Activated B cell treated with CpG ODN at 0.5 μM for 24 hours (primary cell): Measurements from ENCODE around the gene TRAF3IP3. TPM values are rescaled to one million over a fixed set of nuclear protein-coding genes. Genes with fewer than 3 reads are reported as not detected.

Experiments
- ATAC-seq: fragments of 200-7000 bp; cut with Tn5 transposase; one replicate; pipeline ENCODE4 v1.10.0; 2021; ENCODE audit warnings: low read depth, mild to moderate bottlenecking, moderate library complexity
- CTCF ChIA-PET: fragments of 350-600 bp; sonication (Branson Sonifier 250); formaldehyde crosslinking; loops from one replicate; lab custom pipeline; 2021; ENCODE audit warnings: antibody characterized with exemption; lab: Charles Lee
- POLR2A ChIA-PET: fragments of 350-600 bp; sonication (Branson Sonifier 250); formaldehyde crosslinking; loops from one replicate; lab custom pipeline; 2021; ENCODE audit warnings: antibody characterized with exemption; lab: Charles Lee
- DNase-seq: peaks from one replicate; pipeline ENCODE4 v3.0.0; 2022
- H3K27ac Mint-ChIP-seq: one replicate; pipeline ENCODE4 v1.8.0; 2020; ENCODE audit warnings: mixed read lengths
- H3K27me3 Mint-ChIP-seq: one replicate; pipeline ENCODE4 v1.8.0; 2021; ENCODE audit warnings: mixed read lengths
- H3K36me3 Mint-ChIP-seq: one replicate; pipeline ENCODE4 v1.8.0; 2021; ENCODE audit warnings: low read depth, mixed read lengths
- H3K4me1 Mint-ChIP-seq: one replicate; pipeline ENCODE4 v1.8.0; 2021; ENCODE audit warnings: mixed read lengths
- H3K4me3 Mint-ChIP-seq: one replicate; pipeline ENCODE4 v1.8.0; 2020; ENCODE audit warnings: mild to moderate bottlenecking, mixed read lengths
- H3K9me3 Mint-ChIP-seq: one replicate; pipeline ENCODE4 v1.8.0; 2020; ENCODE audit warnings: mixed read lengths
- CTCF ChIP-seq: fragments of 200-600 bp; IDR thresholded peaks from one replicate; pipeline ENCODE4 v1.8.0; 2022; ENCODE audit warnings: antibody characterized with exemption, mild to moderate bottlenecking
- intact Hi-C: fragments of 100-400 bp; cut with micrococcal nuclease; formaldehyde crosslinking; loops from one replicate; pipeline ENCODE4 v1.15.1; 2024
- total RNA-seq: library from RNA; stranded (reverse); gene quantifications from 2 replicates; pipeline ENCODE4 v1.2.3, GENCODE V29; 2022

TRAF3IP3 gene
- total RNA-seq, 1 donor from 2014 or later: 166 TPM

DNA sequence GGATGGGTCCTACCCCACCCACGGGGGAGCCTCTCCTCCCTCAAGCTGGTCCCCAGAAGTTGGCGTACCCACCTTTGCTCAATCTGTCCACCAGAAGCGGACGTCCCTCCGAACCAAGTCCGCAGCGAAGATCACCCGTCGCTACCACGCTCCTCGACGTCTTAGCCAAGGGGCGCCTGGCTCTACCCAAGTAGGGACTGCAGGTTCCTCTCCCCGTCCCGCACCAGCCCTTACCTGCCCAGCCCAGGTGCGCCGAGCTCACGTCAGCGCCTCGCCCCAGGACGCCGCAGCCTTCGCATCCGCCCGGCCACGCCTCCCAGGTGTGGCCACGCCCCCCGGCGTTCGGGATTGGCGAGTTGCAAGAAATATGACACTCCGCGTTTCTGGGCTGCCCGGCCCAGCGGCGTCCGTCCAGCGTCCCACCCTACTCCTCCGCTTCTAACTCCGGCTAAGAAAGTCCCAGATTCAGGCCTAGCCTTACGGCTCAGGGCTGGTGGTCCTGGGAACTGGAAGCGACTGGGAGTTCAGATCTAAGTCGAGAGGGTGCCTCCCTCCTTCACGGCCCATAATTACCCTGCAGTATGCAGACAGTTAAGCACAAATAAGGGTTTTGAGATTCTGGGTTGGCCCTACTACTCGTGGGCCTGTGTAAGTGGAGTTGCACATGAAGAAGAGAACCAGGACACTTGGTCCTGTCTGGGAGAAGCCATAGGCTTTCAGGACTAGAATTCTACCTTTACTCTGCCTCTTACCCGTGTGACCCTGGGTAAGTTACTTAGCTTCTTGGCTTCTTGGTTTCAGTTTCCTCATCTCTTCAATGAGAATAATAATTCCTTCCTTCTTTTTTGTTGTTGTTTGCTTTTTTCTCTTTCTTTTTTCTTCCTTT lies 50.3 kb downstream of the TRAF3IP3 start, which contains the start of gene IRF6:
Gene IRF6, minus strand, starts transcription at position 268 of the 886 bp plus-strand sequence. CDS start 4,729 bp downstream, outside the sequence.
- Mint-ChIP-seq H3K27me3 (peaks cover 21% of the 10 kb centered on the region), H3K36me3 (peaks cover 1% of the 10 kb centered on the region), H3K4me1 (peaks cover 7% of the 10 kb centered on the region), H3K9me3 (no peaks in the 10 kb centered on the region), H3K27ac (peak within 1 kb of the TSS; percentile 81), H3K4me3 (peak within 1 kb of the TSS; percentile 96)
- ATAC-seq (peak; percentile 94), DNase-seq (peak; percentile 69)
- TF ChIP-seq CTCF: no peak
- intact Hi-C loops: loop anchor here (1.0 kb wide), 3 partner anchors 21 to 38 kb away; partner anchors contain the start of genes C1orf74 and UTP25
- ChIA-PET POLR2A (interaction anchor here (0.6 to 1.3 kb wide), 4 partner anchors 32 to 1589 kb away, joined by 3 to 7 read pairs (median 4); no protein-coding TSS in a partner anchor), CTCF (interaction anchor here (2.4 kb wide), 1 partner anchor 17 kb away, joined by 8 read pairs; no protein-coding TSS in a partner anchor)

GRCh38 chr1:209807509-209807908 lies 51.7 kb downstream of the TRAF3IP3 start:
- DNase-seq: no peak

GRCh38 chr1:209808059-209808581 lies 52.3 kb downstream of the TRAF3IP3 start:
- intact Hi-C loops: no loop called here
- ATAC-seq (no peak), DNase-seq (no peak)
- Mint-ChIP-seq H3K9me3 (no peaks in the 10 kb centered on the region), H3K27me3 (peaks cover 11% of the 10 kb centered on the region), H3K4me3 (no peak overlapping the region), H3K36me3 (peaks cover 1% of the 10 kb centered on the region), H3K27ac (no peak overlapping the region), H3K4me1 (peaks cover 7% of the 10 kb centered on the region)
- ChIA-PET POLR2A (interaction anchor here (1.2 kb wide), 1 partner anchor 38 kb away, joined by 5 read pairs; no protein-coding TSS in a partner anchor), CTCF (interaction anchor here (1.9 kb wide), 1 partner anchor 15 kb away, joined by 11 read pairs; no protein-coding TSS in a partner anchor)
- TF ChIP-seq CTCF: no peak

More at GRCh38 chr1:209807509-209807908, 51.7 kb downstream of the TRAF3IP3 start:
- H3K36me3 Mint-ChIP-seq: peaks cover 1% of the 10 kb centered on the region
- H3K9me3 Mint-ChIP-seq: no peaks in the 10 kb centered on the region
- intact Hi-C loops: no loop called here
- H3K4me3 Mint-ChIP-seq: no peak overlapping the region
- ChIA-PET CTCF (interaction anchor here (1.9 kb wide), 1 partner anchor 16 kb away, joined by 11 read pairs; no protein-coding TSS in a partner anchor), POLR2A (interaction anchor here (0.5 to 1.2 kb wide), 2 partner anchors 38 to 498 kb away, joined by 3 to 5 read pairs; no protein-coding TSS in a partner anchor)
- no peak overlapping the region for H3K27ac Mint-ChIP-seq
- ATAC-seq: no peak
- TF ChIP-seq CTCF: no peak
- peaks cover 13% of the 10 kb centered on the region for H3K27me3 Mint-ChIP-seq
- H3K4me1 Mint-ChIP-seq: peaks cover 7% of the 10 kb centered on the region

DNA sequence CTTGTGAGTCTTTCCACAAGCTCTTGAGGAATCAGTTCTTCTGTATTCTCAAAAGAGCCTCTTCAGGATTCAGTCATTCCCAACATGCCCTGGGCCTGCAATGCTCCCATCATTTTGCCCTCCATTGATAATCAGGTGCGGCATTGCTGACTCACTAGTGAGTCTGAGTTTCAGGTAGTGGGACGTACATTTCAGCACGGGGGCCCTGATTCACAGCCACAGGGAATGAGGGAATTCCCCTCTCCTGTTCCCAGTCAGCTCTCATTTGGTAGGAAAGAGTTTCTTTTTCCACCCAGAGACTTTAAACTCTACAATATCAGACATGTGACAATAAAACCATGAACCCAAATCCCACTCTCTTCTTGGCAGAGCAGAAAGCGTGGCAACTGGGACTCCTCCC lies 53.8 kb downstream of the TRAF3IP3 start:
- ATAC-seq: no peak
- Mint-ChIP-seq H3K4me1 (peaks cover 7% of the 10 kb centered on the region), H3K36me3 (peaks cover 1% of the 10 kb centered on the region), H3K27me3 (peaks cover 6% of the 10 kb centered on the region), H3K4me3 (no peak overlapping the region), H3K27ac (no peak overlapping the region), H3K9me3 (no peaks in the 10 kb centered on the region)
- no peak for TF ChIP-seq CTCF
- DNase-seq: no peak
- intact Hi-C loops: no loop called here
- CTCF ChIA-PET: no interaction called here
- POLR2A ChIA-PET: no interaction called here
